ENCODE data around the gene TMPRSS11A.

DNA sequence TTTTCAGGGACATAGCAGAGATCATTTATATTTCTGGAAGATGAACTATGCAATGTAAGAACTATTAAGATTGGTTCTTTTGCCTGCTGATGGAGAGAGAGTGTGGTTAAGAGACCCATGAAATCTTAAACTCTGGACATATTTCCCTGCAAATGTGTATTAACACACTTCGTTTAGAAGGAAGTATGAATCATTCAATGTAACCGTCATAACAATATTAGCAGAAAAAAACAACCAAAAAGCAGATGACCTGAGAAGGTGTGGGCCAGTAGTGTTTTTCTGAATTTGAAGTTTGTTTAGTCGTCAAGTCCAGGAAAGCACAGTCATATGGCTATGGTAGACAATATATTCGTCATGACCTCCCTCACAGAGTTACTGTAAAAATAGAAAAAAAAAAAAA is 77.0 kb downstream of the TMPRSS11A start:
- TF ChIP-seq POLR2AphosphoS5 (IDR thresholded peaks at IDR 0.05) = no peak
- TF ChIP-seq, protein P1, sequence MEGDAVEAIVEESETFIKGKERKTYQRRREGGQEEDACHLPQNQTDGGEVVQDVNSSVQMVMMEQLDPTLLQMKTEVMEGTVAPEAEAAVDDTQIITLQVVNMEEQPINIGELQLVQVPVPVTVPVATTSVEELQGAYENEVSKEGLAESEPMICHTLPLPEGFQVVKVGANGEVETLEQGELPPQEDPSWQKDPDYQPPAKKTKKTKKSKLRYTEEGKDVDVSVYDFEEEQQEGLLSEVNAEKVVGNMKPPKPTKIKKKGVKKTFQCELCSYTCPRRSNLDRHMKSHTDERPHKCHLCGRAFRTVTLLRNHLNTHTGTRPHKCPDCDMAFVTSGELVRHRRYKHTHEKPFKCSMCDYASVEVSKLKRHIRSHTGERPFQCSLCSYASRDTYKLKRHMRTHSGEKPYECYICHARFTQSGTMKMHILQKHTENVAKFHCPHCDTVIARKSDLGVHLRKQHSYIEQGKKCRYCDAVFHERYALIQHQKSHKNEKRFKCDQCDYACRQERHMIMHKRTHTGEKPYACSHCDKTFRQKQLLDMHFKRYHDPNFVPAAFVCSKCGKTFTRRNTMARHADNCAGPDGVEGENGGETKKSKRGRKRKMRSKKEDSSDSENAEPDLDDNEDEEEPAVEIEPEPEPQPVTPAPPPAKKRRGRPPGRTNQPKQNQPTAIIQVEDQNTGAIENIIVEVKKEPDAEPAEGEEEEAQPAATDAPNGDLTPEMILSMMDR (IDR thresholded peaks at IDR 0.05 in 8 of 11, conservative IDR thresholded peaks at IDR 0.05 in 3 of 11) = no peak
- TF ChIP-seq POLR2A (IDR thresholded peaks at IDR 0.05) = no peak
